ENCODE measurements around the gene ZBTB40.

ZBTB40 gene

GRCh38 chr1:22507587-22507986 is 55.9 kb downstream of the ZBTB40 start:
- DNase-seq = no peak

- DNase-seq = no peak
Measured at GRCh38 chr1:22508329-22508728, 56.7 kb downstream of the ZBTB40 start.

GRCh38 chr1:22508991-22509390 is 57.3 kb downstream of the ZBTB40 start:
- no peak for DNase-seq

GRCh38 chr1:22509815-22510214 is 58.2 kb downstream of the ZBTB40 start:
- no peak for DNase-seq

- DNase-seq = no peak
Measured at GRCh38 chr1:22512873-22513272, 61.2 kb downstream of the ZBTB40 start.

GRCh38 chr1:22516906-22517571 is 65.4 kb downstream of the ZBTB40 start:
- no peak for DNase-seq

GRCh38 chr1:22517956-22518355 is 66.3 kb downstream of the ZBTB40 start:
- no peak for DNase-seq

- DNase-seq = no peak
Measured at GRCh38 chr1:22518379-22518778, 66.7 kb downstream of the ZBTB40 start.

- no peak for DNase-seq
Measured at GRCh38 chr1:22520871-22521270, 69.2 kb downstream of the ZBTB40 start.

- DNase-seq = no peak
Measured at GRCh38 chr1:22521692-22522091, 70.0 kb downstream of the ZBTB40 start.

- no peak for DNase-seq
Measured at GRCh38 chr1:22522221-22522743, 70.6 kb downstream of the ZBTB40 start.

- DNase-seq = no peak
Measured at GRCh38 chr1:22524481-22524880, 72.8 kb downstream of the ZBTB40 start.

- DNase-seq = no peak
Measured at GRCh38 chr1:22525211-22525610, 73.6 kb downstream of the ZBTB40 start.

GRCh38 chr1:22525646-22526045 is 74.0 kb downstream of the ZBTB40 start:
- DNase-seq = no peak

GRCh38 chr1:22526098-22526497 is 74.4 kb downstream of the ZBTB40 start:
- no peak for DNase-seq

GRCh38 chr1:22526677-22527076 is 75.0 kb downstream of the ZBTB40 start:
- DNase-seq = no peak

- no peak for DNase-seq
Measured at GRCh38 chr1:22527122-22527521, 75.5 kb downstream of the ZBTB40 start.

GRCh38 chr1:22527555-22528296 is 76.1 kb downstream of the ZBTB40 start:
- no peak for DNase-seq

- DNase-seq = no peak
Measured at GRCh38 chr1:22528451-22528850, 76.8 kb downstream of the ZBTB40 start.

- no peak for DNase-seq
Measured at GRCh38 chr1:22529901-22530621, 78.4 kb downstream of the ZBTB40 start.

GRCh38 chr1:22530715-22531114 is 79.1 kb downstream of the ZBTB40 start:
- DNase-seq = no peak

GRCh38 chr1:22531251-22531650 is 79.6 kb downstream of the ZBTB40 start:
- no peak for DNase-seq

- DNase-seq = no peak
Measured at GRCh38 chr1:22533244-22533895, 81.7 kb downstream of the ZBTB40 start.
